Dermis microvascular lymphatic vessel endothelial cell (primary cell): Measurements from ENCODE around the gene C1orf167. TPM values are rescaled to one million over a fixed set of nuclear protein-coding genes. Genes with fewer than 3 reads are reported as not detected.
A peak's percentile ranks its signal among the peaks of the same experiment; 100 is the strongest.

Experiments used
- DNase-seq, 2 donors: peaks; one replicate each; pipeline versions ENCODE4 v3.0.0 to v3.0.0-alpha.2; 2010; ENCODE audit warnings: low read depth in 2 of 2
- total RNA-seq: library from RNA; depleted of rRNA; stranded (reverse); fragments of >200 nt; gene quantifications from 2 replicates; pipeline ENCODE4 v1.2.1, GENCODE V29; 2014

The C1orf167 gene
- total RNA-seq, 1 donor from 2014 or later, result 0.26 TPM

DNA sequence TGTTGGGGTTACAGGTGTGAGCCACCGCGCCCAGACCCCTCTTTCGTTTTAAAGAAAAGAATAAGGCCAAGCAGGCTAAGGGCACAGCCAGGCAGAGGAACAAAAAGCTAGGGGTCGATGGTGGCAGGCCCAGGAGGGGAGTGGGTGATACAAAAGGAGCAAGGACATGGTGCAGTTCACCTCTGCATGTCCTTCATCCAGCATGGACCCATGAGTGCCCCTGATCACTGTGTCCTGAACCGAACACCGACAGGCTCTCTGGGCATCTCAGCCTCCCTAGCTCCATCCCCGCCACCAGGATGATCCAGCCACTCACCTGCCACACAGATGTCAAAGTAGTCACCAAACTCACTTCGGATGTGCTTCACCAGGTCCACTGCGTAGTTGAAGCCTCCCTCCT lies 37.9 kb downstream of the C1orf167 start:
- no peak for DNase-seq

DNA sequence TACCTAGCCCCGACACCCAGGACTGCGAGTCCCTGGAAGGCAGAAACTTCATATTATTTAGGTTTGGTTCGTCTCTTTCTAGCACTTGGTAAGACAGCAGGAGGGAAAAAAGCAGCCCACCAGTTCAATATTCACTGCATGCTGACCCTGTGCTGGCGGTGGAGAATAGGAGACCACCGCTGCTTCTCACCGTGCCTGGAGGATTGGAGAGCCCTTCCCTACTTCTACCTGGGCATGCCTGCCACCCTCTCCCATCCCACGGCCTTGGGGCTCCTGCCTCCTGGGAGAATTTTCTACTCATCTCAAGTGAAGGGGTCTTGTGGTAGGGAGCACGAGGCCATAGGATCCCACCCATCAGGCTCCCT lies 38.4 kb downstream of the C1orf167 start:
- no peak for DNase-seq

DNA sequence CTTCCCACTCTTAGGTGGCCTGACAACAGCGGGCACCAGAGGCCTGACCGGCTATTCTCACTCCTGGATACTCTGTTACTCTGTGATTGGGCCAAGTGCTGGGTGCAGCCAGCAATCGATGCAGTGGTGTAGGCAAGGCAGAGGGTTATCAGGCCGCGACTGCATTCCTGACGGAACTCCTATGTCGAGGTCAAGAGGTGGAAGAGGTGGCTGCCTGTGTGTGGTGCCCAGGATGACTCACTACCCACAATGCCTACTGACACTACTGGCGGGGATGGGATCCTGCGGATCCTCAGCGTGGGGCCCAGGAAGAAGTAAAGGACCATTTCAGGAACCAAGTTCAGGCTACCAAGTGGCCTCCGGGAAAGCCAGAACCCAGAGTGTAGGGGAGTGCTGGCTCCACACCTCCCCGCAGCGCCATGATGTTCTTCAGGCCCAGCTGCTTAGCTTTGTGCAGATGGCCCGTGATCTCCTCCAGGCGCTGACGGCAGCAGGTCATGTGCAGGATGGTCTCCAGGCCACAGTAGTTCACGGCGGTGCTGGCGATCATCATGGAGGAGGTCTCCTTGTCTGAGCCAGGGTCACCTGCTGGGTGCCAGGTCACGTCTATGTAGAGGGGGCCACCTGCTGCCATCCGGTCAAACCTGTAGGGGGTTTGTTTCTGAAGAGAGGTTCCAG lies 38.9 kb downstream of the C1orf167 start:
- no peak for DNase-seq

DNA sequence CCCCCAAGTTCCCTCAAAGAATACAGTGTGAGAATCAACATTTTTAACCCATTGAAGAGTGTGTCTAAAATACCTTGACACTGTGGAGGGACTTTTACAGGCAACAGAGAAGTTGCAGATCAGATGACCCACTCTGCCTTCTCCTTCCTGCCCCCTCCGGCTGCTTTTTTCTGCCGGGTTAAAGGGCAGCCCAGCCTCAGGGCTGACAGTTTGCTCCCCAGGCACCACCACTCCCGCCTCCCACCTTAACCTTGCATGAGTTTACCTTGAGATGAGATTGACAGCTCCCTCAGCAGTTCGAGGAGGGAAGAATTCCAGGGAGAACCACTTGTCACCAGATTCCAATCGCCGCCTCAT lies 40.6 kb downstream of the C1orf167 start:
- peak in 1 of 2 donors; percentile 29 for DNase-seq

GRCh38 chr1:11802973-11803885 lies 41.2 kb downstream of the C1orf167 start:
- DNase-seq, result peak in 1 of 2 donors; percentile 94

DNA sequence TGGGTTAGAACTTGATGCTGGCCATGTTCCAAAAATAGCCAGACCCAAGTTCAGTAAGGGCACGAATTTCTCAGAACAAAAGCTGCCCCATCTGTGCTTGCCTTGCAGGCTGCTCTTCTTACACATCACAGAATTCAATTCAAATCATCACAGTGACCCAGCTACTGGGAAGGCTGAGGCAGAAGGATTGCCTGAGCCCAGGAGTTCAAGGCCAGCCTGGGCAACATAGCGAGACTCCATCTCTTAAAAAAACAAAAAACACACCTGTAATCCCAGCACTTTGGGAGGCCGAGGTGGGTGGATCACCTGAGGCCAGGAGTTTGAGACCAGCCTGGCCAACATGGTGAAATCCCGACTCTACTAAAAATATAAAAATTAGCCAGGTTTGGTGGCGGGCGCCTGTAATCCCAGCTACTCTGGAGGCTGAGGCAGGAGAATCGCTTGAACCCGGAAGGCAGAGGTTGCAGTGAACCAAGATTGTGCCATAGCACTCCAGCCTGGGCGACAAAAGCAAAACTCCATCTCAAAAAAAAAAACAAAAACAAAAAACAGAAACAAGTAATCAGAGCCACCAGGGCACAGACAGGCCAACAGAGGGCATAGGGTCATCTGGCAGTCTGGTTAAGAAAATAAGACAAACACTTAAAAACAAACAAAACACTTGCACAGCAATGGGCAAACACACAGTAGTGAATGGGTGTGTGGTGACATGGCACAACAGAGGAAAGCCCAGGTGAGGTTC lies 42.1 kb downstream of the C1orf167 start:
- peak in 1 of 2 donors; percentile 25 for DNase-seq

- DNase-seq, result peak in 1 of 2 donors; percentile 53
Measured at GRCh38 chr1:11804666-11805421, 42.9 kb downstream of the C1orf167 start.

- peak; percentile 98 to 100 for DNase-seq
Measured at GRCh38 chr1:11805422-11806306, 43.7 kb downstream of the C1orf167 start, which contains the start of the genes CLCN6 and MTHFR. CLCN6 (plus strand) TSS chr1:11806191; CDS start chr1:11806263, 72 bp downstream. MTHFR (minus strand) TSS chr1:11805964; CDS start chr1:11803116, 2,848 bp downstream.

GRCh38 chr1:11806307-11806936 lies 44.4 kb downstream of the C1orf167 start:
- peak in 1 of 2 donors; percentile 35 for DNase-seq

DNA sequence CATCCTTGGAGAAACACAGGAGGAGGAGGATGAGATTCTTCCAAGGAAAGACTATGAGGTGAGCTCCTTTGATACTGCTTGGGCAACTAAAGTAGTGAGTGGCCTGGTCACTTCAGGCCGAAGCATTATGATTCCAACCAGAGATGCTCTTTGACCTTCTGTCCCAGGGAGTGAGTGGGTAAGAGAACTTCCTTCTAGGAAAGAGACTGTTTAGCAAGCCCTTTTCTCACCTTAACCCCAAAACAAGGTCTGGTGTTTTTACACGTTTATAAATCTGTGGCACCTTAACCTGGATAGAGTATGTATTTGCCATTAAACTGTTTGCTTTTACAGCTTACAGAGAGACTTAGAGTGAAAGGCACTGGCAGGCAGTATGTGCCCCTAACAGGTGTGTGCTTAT lies 45.1 kb downstream of the C1orf167 start:
- no peak for DNase-seq

- no peak for DNase-seq
Measured at GRCh38 chr1:11813021-11813420, 51.0 kb downstream of the C1orf167 start.

DNA sequence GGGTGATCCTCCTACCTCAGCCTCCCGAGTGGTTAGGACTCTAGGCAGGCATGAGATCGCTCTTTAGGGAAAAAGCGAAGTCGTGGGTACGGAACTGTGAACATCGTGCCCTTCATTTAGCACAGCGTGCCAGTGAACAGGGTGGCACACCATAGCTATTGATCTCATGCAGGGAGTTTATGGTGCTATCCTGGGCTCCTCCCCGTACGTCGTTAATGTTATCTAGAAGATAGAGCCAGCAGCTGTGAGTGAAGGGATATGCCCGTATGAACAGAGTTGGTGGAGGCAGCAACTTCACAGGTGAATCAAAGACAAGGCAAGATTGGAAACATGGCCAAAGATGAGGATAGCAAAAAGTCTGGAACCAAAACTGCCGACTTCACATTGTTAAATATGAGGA lies 55.2 kb downstream of the C1orf167 start:
- no peak for DNase-seq

DNA sequence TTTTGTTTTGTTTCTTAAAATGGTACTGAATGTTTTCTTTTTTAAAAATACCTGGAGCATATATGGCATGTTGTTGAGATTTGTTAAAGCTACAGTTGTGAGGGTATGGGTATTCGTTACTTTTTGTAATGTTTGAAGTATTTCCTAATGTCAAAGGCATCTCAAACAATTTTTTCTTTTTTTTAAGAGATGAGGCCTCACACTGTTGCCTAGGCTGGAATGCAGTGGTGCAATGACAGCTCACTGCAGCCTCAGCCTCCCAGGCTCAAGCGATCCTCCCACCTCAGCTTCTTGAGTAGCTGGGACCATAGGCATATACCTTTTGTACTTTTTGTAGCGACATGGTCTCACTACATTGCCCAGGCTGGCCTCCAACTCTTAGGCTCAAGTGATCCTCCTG lies 60.1 kb downstream of the C1orf167 start:
- no peak for DNase-seq

DNA sequence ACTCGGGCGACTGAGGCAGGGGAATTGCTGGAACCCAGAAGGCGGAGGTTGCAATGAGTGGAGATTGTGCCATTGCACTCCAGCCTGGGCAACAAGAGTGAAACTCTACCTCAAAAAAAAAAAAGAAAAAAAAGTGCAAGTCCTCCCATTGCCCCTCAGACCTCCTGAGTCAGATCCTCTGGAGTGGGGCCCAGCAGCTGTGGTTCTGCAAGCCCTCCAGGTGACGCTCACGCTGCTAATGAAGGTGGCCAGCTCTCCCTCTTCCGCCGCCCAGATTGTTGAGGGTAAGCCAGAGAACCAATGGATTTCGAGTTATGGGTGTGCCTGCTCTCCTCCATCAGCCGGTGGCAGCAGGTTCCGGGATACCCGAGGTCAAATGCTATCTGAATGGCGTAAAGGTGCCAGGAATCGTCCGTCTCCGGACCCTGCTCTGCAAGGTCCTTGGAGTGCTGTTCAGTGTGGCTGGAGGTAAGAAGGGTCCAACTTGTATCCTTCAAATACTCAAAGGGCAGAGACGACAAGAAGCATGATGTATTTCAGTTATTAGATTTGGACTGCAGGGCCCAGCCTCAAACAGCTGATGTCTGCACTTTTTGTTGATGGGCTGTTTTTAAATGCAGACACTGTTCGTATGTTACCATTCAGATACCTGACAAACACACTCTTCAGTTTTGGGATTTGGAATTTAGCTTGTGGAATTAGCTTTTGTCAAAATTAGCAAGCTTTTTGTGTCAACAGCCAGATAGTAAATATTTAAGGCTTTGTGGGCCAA lies 61.6 kb downstream of the C1orf167 start:
- no peak for DNase-seq

DNA sequence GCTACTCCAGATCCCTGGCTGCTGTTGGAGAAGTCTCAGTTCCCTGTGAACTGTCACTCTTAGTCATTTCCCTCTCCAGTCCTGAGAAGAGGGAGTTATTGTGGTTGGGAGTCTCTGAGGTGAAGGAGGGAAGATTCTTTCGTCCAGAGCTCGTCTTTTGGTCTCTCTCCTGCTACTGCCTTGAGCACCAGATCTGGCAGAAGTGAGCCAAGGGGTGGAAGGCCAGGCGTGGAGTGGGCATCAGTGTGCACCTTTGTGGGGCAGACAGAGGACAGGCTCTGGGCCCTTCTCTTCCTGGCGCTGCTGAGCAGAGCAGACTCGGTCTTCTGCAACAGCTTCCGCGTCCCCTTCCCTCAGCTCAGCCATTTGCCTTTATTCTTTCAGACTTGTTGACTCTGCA lies 63.1 kb downstream of the C1orf167 start:
- no peak for DNase-seq

- no peak for DNase-seq
Measured at GRCh38 chr1:11826946-11827345, 65.0 kb downstream of the C1orf167 start.

DNA sequence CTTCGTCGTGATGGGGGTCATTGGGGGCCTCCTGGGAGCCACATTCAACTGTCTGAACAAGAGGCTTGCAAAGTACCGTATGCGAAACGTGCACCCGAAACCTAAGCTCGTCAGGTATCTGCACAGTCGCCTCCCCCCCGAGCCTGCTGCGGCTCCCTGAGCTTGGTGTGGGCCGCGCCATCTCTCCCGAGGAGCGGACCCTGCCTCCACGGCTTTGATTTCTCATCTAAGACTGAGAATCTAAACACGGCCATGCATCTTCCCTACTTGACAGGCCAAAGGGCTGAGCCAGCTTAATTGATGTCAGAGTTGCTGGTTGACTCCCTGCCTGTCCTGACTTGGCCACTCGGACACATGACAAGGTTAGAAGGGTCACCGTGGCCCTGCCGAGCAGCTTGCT lies 66.5 kb downstream of the C1orf167 start:
- DNase-seq, result no peak

DNA sequence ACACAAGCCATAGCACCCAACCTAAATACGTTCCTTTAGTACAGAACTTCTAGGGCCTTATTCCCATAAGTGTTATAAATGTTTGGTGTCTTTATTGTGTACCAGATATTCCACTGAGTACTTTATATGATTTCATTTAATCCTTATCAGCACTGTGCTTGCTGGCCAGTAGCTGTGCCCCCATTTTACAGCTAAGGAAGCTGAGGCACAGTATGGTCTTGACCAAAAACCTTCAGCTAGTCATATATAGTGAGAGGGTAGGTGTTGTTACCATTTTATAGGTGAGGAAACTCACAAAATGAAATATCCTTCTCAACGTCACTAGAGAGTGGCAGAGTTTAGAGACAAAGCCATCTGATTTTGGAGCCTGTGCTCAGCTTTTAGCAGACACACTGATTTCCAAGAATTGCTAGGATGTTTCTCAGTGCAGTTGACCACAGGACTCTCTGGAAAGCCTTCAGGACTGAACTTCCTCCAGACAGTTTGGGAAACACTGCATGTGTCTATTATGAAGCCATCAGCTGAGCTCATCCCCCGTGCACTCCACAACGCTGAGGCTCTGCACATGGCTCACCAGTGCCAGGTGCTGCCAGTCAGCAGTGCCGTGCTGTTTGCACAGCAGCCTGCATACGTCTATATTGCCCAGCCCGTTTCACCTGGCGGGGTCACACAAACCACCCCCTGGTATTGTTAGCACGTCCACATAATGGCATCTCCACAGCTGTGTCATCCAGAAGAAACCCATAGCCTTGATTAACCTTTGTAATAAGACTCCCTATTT lies 70.1 kb downstream of the C1orf167 start:
- DNase-seq, result no peak
